NCI-H82 (cell line): ENCODE data around the gene CKB.

ENCODE experiments used
- DNase-seq: peaks from one replicate; lab custom pipeline; 2025; lab: John Stamatoyannopoulos, UW

The CKB gene

DNA sequence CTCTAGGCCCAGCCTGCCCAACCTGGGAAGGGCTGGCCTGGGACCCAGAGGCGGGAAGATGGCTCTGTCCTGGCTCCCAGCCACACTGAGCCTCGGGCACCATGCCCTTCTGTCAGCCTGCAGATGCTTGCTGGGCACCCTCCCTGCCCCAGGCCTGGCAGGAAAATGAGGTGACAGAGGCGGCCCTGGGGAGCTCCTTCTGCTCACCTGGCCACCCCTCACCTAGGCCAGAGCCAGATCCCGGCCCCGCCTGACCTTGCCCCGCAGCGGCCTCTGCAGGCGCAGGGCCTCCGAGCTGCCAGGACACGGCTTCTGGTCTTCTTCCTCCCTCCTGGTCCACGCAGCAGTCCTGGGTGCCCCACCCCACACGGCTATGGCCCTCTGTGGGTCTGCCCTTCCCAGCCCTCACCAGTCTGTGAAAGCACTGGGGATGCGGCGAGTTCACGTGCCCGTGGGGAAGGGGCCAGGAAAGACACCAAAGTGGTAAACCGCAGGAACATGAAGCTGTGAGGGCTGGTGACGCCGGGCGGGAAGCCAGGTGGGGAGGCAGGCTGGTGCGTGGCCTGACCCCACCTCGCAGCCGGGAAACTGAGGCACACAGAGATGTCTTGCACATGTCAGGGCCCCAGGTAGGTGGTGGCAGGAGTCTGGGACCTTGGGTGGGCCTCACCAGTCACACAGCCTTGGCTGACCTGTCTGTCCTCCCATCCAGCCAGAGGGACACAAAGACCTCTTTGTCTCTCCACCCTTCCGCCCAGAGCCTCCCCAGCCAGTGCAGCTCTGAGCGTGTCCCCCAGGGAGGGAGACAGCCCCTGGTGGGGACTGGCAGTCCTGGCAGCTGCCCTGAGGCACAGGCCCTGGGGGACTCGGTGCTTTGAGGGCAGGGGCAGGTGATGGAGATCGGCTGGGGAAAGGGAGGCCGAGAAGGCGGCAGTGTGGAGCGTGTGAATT lies 27.0 kb upstream of the CKB start:
- DNase-seq = no peak

DNA sequence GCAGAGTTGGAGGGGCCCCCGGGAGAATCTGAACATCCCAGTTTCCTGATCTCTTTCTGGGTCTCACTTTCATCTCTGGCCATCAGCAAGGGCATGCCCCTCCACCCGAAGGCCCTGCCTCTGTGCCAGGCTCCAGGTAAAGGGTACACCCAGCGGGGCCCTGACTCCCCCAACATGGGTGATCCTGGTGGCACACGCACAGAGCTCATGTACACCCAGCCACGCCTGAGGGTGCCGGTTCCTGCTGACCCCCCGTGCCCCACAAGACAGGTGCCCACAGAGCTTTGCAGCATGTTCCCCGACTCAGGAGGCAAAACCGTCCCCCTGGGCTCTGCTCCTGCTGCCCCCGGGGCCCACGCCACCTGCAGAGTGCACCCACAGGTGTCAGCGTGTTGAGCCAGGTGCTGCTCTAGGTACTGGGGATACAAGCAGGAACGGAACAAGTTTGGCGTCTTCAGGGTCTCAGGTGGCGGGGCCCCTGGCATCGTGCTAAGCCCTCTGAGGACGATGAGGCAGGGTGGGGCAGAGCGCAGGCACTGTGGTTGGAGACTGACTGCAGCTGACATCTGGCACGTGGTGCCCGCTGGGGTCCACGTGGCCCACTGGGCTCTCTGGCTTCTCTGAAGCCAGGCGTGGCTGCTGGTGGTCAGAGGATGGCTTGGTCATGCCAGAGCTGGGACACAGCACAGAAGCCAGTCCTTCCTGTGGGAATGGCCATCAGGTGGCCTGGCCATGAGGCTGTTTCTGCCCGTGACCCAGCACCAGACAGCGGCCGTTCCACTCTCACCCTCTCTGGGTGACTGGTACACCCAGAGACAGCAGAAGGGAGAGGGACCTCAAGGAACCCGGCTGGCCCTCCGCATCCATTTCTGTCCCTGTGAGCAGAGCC lies 26.1 kb upstream of the CKB start:
- DNase-seq = no peak

DNA sequence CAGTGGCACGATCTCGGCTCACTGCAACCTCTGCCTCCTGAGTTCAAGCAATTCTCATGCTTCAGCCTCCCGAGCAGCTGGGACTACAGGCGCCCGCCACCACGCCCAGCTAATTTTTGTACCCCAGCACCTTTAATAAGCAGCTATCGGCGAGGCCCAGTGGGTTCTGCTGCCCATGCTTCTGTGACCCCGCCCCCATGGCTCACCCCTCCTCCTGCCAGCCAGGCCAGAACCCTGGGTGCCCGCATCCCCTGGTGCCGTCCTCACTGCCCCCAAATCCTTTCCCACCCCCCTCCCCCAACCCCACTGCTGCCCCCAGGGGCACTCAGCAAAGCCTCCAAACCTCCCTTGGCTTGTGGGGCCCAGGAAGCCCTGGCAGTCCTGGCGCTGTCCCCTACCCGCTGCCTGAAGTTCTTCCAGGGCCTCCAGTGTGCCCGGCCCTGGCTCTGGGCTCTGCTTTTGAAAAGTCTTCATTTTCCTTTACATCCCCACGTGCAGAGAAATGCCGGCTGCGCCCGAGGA lies 25.4 kb upstream of the CKB start:
- DNase-seq = no peak

DNA sequence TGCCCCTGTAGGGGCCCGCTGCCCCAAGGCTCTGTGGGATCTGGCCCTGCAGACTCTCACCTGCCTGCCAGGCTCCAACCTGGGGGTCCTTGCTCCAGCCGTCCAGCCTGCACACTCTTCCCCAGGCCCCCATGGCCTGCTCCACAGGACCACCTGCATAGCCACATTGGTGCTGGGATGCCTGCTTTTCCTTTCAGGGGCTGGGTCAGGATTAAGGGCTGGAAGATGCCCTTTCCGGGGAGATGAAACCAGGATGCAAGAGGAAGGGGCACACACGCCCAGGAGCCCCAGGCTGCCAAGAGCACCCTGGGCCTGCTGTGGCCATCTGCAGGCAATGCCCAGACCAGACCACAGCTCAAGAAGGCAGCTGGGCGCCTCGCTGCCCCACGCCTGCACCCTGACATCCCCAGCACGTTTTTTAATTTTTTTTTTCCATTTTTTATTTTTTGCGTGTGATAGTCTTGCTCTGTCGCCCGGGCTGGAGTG lies 24.9 kb upstream of the CKB start:
- no peak for DNase-seq

DNA sequence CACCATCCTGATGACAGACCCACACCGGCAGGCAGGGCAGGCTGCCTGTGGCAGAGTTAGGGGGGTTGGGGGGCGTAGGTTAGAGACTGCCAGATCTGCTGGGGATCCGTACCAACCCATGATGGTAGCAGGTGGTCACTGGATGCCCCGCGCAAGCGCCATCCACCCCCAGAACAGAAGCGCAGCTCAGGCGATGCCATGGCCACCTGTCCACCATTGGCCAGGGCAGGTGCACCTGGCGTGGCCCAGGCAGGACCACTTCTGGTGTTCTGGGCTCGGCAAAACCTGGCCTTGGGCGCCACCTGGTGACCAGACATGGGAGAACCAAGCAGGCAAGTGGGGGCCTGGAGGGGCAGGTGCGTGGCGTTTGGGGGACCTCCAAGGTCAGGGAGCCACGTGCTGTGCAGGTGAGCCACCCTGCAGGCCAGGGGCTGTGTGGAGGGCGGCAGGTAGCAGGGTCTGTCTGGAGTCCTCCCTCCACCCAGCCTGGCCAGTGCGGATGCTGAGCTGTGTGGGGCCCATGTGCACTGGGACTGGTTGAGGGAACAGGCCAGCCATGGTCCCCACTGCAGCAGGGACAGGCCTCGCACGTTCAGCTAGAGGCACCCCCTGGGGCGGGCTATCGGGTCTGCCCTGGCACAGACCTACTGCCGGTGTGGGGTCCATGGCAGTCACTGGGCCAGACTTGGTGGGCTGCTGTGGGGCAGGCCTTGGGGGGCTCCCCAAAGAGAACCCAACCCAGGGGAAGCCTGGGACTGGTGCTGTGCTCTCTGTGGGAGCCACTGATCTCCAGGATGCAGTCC lies 24.2 kb upstream of the CKB start:
- DNase-seq = peak; percentile 73

DNA sequence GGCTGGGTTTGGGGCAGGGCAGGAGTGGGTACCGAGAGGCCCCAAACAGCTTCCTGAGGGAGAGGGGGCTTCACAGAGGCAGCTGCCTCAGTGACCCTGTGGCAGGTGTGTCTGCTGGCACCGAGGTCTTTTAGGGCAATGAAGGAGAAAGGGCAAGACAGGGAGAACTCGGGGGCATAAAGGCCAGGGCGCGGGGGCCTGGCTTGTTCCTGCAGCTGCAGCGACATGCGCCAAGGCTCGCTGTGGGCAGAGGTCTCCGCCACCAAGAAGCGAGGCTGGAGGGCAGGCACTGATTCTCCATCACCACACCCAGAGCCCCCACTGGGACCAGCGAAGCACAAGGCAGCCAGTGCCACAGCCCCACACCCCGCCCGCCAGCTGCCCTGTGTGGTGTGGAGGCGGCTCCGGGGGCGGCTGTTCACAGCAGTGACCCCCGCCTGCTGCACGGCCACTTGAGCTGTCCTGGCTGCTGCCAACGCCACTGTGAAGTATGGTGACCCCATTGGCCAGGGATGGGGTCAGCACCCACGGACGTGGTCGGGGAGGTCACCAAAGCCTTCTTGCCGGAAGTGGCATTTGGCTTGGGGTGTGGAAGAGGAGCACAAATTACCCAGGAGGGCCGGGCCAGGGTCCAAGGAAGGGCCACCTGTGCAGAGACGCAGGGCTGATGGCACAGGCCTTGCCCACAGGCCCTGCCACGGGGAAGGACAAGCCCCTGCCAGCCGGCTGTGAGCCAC lies 23.5 kb upstream of the CKB start:
- DNase-seq = no peak

DNA sequence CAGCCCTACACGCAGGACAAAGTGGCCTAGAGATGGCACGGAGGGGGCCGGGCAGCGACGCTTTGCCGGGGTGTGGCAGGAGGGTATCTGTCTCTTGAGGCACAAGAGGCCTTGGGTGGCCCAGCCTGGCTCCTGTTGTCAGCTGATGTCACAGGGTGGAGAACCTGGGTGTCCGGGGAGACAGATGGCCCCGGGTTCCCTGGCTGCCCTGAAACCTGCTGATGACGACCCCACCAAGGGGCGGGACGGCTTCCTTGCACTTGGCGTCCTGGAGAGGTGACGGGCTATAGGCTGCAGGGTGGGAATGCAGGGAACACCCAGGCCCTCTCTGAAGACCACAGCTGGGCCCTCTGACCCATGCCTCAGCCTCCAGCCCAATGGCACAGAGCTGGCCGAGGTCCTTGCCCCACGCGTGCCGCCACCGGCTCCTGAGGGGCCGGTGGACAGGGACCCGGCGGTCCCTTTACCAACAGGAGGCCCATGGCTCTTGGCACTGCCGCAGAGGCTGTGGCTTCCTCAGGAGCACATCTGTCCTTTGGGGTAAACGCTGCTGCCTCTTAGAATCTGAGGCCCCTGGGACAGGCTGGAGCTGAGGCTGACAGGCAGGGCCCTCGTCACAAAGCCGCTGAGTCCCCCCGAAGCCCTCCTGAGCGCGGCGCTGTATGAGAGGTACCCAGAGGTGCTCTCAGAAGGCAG lies 22.7 kb upstream of the CKB start:
- DNase-seq = no peak

DNA sequence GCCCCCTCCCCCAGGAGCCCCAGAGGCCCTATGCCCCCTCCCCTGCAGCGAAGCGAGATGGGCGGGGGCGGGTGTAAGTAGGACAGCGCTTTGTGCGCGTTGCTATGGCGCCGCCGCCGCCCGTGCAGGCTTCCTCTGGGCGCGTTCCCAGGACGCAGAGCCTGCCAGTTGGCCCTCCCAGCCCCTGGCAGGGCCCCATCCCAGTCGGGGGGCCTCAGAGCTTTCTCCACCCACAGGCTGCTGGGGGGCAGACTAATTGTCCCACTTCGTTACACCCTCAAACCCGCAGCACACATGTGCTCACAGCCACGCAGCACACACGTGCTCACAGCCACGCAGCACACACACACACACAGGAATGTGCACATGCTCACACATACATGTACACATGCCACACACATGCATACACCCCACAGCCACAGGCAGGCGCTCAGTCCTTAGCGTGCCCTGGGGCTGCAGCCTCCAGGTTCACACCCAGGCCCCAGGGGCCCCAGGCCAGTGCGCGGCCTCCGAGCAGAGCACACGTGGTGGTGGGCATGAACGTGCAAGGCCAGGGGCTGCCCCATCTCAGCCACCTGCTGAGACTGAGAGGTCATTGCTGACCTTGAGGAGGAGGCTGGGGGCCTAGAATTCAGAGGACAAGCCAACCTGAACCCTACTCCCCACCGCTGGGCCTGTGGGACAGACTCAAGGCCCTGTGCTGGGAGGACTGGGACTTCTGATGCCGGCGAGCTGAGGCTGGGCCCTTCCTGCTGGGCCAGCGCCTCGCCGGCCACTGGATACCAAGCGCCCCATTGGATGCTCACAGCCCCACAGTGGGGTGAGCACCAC lies 22.0 kb upstream of the CKB start:
- no peak for DNase-seq

DNA sequence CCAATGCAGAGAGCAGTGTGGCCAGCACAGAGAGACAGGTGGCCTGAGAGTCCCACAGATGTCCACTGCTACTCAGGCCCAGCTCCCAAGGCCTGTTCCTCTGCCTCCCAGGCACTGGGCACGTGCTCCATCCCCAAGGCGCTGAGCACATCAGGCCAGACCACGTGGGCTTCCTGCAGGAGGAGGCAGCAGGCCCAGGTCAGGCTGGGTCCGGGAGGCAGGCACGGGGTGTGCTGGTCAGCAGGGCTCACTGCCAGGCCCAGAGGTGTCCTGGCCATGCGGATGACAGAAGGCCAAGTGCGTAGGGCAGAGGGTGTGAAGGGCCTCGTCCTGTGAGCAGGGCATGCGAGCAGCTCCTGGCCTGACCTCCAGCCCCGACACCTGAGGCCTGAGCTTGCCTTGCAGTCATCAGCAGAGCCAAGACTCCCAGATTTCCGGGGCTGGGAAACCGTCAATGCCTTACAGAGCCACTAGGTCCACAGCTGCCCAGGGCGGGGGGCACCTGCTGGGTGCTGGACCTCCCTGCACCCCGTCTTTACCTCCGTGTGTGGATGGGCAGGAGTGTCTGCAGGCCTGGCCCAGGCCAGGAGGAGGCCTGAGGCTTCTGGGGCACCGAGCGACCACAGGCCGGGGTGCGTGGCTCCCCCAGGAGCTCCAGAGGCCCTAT lies 21.2 kb upstream of the CKB start:
- DNase-seq = no peak

DNA sequence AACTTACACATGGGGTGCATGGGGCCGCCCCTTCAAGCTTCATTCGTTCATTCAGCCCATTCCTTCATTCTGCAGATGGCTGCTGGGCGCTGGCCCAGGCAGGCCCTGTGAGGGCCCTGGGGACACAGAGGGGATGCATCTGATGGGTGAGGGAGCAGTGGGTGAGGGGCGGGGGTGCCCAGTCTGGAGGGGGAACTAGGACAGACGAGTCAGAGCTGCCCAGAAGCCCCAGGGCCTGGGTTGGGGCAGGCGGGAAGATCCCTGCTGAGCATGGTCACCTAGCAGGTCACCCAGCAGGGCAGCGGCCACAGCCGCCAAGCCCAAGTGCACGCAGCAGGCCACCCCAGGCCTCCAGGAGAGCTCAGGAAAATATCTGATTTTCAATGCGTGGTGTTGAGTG lies 20.5 kb upstream of the CKB start:
- no peak for DNase-seq

DNA sequence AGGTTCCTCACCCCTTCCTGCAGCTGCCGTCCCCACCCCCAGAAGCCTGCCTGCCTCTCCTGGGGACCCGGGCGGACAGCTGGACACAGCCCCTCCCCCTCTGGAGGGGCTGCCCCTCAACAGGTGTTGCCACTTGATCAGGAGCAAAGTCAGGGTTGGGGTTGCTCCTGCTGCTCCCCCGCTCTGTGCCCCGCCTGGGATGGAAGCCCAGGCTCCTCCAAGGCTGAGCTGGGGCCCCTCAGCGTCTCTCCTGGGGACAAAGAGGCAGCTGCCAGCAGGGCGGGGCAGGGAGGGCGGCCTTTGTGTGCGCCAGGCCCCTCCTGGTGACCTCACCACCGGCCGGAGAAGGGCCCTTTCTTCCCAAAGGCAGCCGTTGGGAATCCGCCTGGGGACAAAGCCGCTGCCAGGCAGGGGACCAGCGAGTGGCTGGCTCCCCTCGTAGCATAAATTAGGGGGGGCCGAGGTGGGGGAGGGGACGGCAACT lies 20.0 kb upstream of the CKB start:
- DNase-seq = peak; percentile 26

DNA sequence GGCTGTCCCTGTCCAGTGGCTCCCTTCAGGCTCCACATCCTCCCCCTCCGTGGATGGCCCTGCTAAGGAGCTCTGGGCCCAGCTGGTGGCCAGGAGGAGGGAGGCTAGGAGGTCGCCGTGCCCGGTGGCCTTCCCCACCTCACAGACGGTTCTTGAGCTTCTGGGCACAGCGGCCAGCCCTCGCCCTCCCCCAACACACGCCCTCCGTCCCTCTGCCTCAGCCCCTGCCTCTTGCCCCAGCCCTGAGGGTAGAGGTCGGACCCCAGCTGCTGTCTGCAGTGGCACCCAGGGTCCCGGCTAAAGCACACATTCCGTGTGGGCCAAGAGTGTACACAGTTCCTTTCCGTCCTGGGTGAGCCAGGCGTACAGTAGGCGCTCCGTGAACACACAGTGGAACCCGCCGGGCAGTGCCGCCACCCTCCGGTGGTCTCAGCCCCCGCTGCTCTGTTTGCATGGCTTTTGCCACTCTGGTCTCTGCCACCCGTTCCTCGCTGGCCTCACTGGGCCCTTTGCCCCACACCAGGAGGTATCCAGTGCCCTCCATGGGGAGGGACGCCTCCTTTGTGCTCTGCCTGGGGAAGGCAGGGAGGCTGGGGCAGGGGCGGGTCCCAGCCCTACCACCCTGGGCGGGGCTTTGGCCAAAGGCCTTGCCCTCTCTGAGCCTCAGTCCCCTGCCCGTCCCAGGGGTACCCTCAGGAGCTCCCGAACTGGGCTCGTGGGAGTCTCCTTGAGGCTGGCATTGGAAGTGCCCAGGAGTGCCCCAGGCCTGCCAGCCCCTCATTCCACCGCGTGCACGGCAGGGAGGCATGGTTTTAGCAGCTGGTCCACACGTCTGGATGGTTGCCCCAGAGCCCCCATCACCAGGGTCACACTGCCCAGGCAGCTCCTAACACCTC lies 19.3 kb upstream of the CKB start:
- no peak for DNase-seq

DNA sequence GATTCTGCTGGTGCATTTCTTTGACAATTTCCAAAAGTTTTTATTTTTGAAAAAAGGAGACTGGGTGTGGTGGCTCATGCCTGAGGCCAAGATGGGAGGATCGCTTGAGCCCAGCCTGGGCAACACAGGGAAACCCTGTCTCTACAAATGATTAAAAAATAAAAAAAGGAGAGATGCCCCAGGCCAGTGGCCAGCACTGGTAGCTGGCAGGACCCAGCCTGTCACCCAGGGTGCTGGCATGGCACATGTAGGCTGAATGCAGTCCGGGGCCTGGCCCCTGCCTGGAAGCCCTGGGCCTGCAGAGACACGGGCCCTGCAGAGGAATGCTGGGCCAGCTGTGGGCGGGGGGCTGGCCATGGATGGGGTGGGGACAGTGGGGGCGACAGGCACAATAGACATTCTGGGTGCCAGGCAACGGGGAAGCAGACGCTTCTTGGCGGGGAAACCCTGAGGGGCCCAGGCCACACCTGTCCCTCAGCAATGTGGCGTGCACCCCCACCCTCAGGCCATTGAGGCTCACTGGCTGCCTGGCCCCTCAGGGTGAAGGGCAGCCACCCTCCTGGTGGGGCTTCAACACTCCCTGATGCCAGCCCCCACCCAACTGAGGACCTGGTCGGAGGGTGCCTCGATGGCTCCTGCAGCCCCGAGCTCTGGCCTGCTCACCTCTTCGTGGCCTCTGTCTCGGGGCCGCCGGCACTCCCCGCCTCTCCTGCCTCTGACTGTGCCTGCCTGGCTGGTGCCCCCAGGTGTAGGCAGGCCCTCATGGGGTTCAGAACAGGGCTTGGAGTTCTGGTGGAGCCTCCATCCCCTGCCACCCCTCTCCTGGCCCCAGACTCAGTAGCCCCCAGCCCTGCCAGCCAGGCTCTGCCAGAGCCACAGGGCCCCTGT lies 18.4 kb upstream of the CKB start:
- no peak for DNase-seq

DNA sequence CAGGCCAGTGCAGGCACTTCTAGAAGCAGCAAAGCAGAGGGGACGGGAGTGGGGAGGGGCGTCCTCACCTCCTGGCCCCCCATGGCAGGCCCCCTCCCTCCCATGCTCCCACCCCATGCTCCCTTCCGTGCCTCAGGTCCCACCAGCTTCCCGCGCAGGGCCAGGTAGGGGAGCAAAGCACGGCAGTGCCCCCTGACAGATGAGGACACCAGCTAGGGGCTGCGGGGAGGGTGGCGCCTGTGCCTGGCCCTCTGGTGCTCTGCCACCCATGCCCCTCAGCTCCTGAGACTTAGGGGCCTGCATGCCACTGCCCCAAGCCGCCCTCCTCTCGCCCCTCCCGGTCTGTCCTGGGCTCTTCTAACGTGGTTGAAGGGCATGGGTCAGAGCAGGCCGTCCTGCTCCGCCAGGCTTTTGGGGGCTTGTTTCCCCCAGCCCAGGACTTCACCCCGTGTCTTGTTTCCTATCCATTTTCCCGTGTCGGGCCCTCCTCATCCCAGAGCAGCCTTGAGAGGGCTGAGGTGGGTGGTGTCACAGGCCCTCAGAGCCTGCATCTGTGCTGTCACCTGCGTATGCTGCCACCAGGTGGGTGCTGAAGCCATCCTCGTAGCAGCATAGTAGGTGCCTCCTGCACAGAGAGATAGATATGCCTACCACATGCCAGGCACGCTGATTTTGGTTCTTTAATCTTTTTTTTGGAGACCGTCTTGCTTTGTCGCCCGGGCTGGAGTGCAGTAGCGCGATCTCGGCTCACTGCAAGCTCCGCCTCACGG lies 16.6 kb upstream of the CKB start:
- DNase-seq = peak; percentile 24

DNA sequence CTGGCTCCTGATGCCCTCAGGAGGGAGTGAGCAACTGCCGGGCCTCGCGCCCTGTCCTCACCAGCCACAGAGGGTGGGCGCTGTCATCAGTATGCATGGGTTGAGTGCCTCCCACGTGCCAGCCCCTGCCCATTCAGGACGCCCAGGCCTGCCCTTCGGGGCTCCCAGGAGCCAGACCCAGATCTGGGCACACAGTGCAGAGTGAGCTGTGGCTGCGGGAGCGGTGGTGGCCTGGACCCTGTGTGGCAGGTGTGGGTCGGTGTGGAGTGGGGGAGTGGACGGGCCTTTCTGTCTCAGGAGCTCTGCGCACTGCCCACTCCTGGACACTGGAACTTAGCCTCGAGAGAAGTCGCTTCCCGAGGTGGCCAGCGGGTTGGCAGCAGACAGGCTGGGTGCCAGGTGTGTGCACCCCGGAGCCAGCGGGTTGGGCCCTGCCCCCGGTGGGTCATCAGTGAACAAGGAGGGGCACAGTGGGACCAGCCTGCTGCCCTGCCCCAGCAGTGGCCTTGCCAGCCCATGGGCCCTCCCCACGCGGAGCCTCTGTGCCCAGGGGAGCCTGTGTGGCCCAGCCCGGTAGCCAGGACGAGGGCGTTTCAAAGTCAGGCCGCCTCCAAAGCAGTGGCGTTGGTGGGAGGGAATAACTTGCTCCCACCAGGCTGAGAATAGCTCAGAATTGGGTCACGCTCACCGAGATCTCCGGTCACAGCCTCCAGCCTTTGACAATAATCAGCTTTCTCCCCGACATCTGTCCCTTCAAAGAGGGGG lies 15.8 kb upstream of the CKB start:
- DNase-seq = peak; percentile 68
